ENCODE results near the gene SLC6A13. TPM values are rescaled to one million over a fixed set of nuclear protein-coding genes. Genes with fewer than 3 reads are reported as not detected.

SLC6A13 gene
- total RNA-seq, 1 experiment from 2014 or later, result 0.37 TPM

DNA sequence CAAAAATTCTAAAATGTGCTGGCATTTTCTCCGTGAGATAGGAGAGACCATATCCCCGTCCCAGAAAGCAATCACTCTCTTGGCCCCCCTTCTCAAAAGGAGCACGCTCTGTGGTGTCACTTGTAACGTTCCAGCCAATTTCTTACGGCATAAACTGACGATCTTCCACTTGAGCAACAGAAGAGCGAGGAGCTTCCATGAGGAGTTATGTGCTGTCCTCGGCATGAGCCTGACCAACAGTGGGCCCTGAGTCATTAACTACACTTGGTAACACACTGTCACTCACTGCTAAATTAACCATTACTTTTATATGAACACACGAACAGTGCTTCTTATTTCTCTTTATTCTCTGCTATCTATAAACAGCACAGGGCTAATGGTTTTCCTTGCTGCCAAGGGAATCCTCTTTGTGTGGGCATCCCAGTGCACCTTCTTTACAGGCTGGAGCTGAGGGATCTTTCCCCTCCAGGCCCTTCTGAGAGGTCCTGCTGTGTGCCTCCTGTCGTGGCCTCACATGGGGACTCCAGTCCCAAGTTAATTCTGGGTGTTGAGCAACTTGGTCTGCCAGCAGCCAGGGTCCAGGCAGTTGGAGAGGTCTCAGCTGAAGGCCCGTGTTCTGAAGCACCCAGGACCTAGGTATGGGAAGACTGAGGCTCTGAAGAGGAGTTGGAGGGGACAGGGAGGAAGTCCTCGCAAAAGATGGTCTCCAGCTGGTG lies 9.4 kb downstream of the SLC6A13 start:
- Mint-ChIP-seq H3K9me3 (peaks cover 9% of the 10 kb centered on the region; the same call in 1 of the 2 replicates), H3K36me3 (no peaks in the 10 kb centered on the region), H3K4me1 (peaks cover 9% of the 10 kb centered on the region), H3K27me3 (ENCODE audit: low read depth) (peaks cover 3% of the 10 kb centered on the region; the same call in 1 of the 2 replicates), H3K27ac (no peak overlapping the region), H3K4me3 (no peak overlapping the region)
- ATAC-seq (no peak), DNase-seq (ENCODE audit: low spot score) (no peak)
- ChIA-PET CTCF (interaction anchor here (1.0 kb wide), 3 partner anchors 33 to 54 kb away, joined by 3 to 7 read pairs (median 5); no protein-coding TSS in a partner anchor), POLR2A (no interaction called here)
- no peak for TF ChIP-seq RELA (CRISPR knock-in tag; IDR thresholded peaks at IDR 0.05; ENCODE audit: borderline replicate concordance)
- no peak for TF ChIP-seq SMAD3 (CRISPR knock-in tag; IDR thresholded peaks at IDR 0.05; ENCODE audit: borderline replicate concordance)
- TF ChIP-seq OVOL2 (CRISPR knock-in tag; IDR thresholded peaks at IDR 0.05; ENCODE audit: borderline replicate concordance), result no peak
- TF ChIP-seq, protein P1, sequence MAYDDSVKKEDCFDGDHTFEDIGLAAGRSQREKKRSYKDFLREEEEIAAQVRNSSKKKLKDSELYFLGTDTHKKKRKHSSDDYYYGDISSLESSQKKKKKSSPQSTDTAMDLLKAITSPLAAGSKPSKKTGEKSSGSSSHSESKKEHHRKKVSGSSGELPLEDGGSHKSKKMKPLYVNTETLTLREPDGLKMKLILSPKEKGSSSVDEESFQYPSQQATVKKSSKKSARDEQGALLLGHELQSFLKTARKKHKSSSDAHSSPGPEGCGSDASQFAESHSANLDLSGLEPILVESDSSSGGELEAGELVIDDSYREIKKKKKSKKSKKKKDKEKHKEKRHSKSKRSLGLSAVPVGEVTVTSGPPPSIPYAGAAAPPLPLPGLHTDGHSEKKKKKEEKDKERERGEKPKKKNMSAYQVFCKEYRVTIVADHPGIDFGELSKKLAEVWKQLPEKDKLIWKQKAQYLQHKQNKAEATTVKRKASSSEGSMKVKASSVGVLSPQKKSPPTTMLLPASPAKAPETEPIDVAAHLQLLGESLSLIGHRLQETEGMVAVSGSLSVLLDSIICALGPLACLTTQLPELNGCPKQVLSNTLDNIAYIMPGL (CRISPR knock-in tag; IDR thresholded peaks at IDR 0.05), result no peak
- no peak for TF ChIP-seq ZNF423 (CRISPR knock-in tag; IDR thresholded peaks at IDR 0.05)
- no peak for TF ChIP-seq RORB (CRISPR knock-in tag; IDR thresholded peaks at IDR 0.05)
- TF ChIP-seq MYBL2 (CRISPR knock-in tag; IDR thresholded peaks at IDR 0.05), result no peak
- TF ChIP-seq TEAD1 (CRISPR knock-in tag; IDR thresholded peaks at IDR 0.05), result no peak
- TF ChIP-seq TCF7 (CRISPR knock-in tag; IDR thresholded peaks at IDR 0.05; ENCODE audit: low read depth), result no peak
- TF ChIP-seq, protein P2, sequence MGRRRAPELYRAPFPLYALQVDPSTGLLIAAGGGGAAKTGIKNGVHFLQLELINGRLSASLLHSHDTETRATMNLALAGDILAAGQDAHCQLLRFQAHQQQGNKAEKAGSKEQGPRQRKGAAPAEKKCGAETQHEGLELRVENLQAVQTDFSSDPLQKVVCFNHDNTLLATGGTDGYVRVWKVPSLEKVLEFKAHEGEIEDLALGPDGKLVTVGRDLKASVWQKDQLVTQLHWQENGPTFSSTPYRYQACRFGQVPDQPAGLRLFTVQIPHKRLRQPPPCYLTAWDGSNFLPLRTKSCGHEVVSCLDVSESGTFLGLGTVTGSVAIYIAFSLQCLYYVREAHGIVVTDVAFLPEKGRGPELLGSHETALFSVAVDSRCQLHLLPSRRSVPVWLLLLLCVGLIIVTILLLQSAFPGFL (CRISPR knock-in tag; IDR thresholded peaks at IDR 0.05; ENCODE audit: borderline replicate concordance), result no peak
- TF ChIP-seq, protein P3, sequence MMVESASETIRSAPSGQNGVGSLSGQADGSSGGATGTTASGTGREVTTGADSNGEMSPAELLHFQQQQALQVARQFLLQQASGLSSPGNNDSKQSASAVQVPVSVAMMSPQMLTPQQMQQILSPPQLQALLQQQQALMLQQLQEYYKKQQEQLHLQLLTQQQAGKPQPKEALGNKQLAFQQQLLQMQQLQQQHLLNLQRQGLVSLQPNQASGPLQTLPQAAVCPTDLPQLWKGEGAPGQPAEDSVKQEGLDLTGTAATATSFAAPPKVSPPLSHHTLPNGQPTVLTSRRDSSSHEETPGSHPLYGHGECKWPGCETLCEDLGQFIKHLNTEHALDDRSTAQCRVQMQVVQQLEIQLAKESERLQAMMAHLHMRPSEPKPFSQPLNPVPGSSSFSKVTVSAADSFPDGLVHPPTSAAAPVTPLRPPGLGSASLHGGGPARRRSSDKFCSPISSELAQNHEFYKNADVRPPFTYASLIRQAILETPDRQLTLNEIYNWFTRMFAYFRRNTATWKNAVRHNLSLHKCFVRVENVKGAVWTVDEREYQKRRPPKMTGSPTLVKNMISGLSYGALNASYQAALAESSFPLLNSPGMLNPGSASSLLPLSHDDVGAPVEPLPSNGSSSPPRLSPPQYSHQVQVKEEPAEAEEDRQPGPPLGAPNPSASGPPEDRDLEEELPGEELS (CRISPR knock-in tag; IDR thresholded peaks at IDR 0.05), result no peak
- TF ChIP-seq, protein P4, sequence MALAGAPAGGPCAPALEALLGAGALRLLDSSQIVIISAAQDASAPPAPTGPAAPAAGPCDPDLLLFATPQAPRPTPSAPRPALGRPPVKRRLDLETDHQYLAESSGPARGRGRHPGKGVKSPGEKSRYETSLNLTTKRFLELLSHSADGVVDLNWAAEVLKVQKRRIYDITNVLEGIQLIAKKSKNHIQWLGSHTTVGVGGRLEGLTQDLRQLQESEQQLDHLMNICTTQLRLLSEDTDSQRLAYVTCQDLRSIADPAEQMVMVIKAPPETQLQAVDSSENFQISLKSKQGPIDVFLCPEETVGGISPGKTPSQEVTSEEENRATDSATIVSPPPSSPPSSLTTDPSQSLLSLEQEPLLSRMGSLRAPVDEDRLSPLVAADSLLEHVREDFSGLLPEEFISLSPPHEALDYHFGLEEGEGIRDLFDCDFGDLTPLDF (CRISPR knock-in tag; IDR thresholded peaks at IDR 0.05), result no peak

DNA sequence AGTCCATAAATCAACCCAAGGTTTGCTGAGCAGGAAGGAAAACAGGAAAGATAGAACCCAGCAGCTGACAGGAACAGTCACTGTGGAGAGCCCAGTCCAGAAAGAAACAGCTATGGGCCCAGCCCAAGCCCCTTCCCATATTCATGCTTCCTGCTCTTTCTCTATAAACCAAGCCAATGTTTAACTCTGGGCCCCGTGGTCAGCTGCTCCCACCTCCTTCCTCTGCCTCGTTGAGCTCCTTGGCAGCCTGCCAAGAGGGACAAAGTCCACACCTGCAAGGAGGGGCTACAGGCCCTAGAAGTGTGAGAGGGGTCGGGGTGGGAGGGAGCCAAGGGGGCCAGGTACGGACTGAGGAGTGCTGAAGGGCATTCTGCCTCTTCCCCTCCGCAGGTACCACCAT lies 10.0 kb downstream of the SLC6A13 start:
- Mint-ChIP-seq H3K36me3 (peaks cover 2% of the 10 kb centered on the region; the same call in 1 of the 2 replicates), H3K9me3 (peaks cover 15% of the 10 kb centered on the region), H3K27me3 (ENCODE audit: low read depth) (peaks cover 3% of the 10 kb centered on the region; the same call in 1 of the 2 replicates), H3K27ac (no peak overlapping the region), H3K4me3 (no peak overlapping the region), H3K4me1 (peaks cover 9% of the 10 kb centered on the region)
- ChIA-PET CTCF (interaction anchor here (1.0 kb wide), 1 partner anchor 33 kb away, joined by 5 read pairs; no protein-coding TSS in a partner anchor), POLR2A (no interaction called here)
- ATAC-seq (no peak), DNase-seq (ENCODE audit: low spot score) (no peak)
- TF ChIP-seq SOX15 (CRISPR knock-in tag; IDR thresholded peaks at IDR 0.05), result no peak
- TF ChIP-seq NFATC4 (CRISPR knock-in tag; IDR thresholded peaks at IDR 0.05), result no peak
- TF ChIP-seq ZNF263 (CRISPR knock-in tag; IDR thresholded peaks at IDR 0.05; ENCODE audit: low read depth), result no peak
- TF ChIP-seq ESRRA (CRISPR knock-in tag; IDR thresholded peaks at IDR 0.05; ENCODE audit: borderline replicate concordance), result no peak
- TF ChIP-seq NFE2L1 (CRISPR knock-in tag; IDR thresholded peaks at IDR 0.05), result no peak
- TF ChIP-seq, protein P5, sequence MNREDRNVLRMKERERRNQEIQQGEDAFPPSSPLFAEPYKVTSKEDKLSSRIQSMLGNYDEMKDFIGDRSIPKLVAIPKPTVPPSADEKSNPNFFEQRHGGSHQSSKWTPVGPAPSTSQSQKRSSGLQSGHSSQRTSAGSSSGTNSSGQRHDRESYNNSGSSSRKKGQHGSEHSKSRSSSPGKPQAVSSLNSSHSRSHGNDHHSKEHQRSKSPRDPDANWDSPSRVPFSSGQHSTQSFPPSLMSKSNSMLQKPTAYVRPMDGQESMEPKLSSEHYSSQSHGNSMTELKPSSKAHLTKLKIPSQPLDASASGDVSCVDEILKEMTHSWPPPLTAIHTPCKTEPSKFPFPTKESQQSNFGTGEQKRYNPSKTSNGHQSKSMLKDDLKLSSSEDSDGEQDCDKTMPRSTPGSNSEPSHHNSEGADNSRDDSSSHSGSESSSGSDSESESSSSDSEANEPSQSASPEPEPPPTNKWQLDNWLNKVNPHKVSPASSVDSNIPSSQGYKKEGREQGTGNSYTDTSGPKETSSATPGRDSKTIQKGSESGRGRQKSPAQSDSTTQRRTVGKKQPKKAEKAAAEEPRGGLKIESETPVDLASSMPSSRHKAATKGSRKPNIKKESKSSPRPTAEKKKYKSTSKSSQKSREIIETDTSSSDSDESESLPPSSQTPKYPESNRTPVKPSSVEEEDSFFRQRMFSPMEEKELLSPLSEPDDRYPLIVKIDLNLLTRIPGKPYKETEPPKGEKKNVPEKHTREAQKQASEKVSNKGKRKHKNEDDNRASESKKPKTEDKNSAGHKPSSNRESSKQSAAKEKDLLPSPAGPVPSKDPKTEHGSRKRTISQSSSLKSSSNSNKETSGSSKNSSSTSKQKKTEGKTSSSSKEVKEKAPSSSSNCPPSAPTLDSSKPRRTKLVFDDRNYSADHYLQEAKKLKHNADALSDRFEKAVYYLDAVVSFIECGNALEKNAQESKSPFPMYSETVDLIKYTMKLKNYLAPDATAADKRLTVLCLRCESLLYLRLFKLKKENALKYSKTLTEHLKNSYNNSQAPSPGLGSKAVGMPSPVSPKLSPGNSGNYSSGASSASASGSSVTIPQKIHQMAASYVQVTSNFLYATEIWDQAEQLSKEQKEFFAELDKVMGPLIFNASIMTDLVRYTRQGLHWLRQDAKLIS (CRISPR knock-in tag; IDR thresholded peaks at IDR 0.05; ENCODE audit: borderline replicate concordance), result no peak
- TF ChIP-seq ZNF423 (CRISPR knock-in tag; IDR thresholded peaks at IDR 0.05), result no peak
- no peak for TF ChIP-seq ZNF671 (CRISPR knock-in tag; IDR thresholded peaks at IDR 0.05)
- TF ChIP-seq ELF4 (CRISPR knock-in tag; IDR thresholded peaks at IDR 0.05; ENCODE audit: low read depth), result no peak
- no peak for TF ChIP-seq IRF2 (CRISPR knock-in tag; IDR thresholded peaks at IDR 0.05; ENCODE audit: borderline replicate concordance, low read depth)
- no peak for TF ChIP-seq CREB1 (CRISPR knock-in tag; IDR thresholded peaks at IDR 0.05)
- no peak for TF ChIP-seq FOXP1 (CRISPR knock-in tag; IDR thresholded peaks at IDR 0.05; ENCODE audit: borderline replicate concordance)
- no peak for TF ChIP-seq ZNF138 (CRISPR knock-in tag; conservative IDR thresholded peaks at IDR 0.05)

All from WTC11 (cell line).